Spleen (tissue), 7 donors: Measurements from ENCODE around the gene UCN2.

ENCODE experiments used
- CTCF ChIP-seq, 11 experiments: fragments of 200-600 bp in 7 of 11; fragments of 450-650 bp in 4 of 11; sonication (generic) in 4 of 11; IDR thresholded peaks in 8 of 11; conservative IDR thresholded peaks in 3 of 11; 1 replicate in 7 of 11; 2 replicates in 4 of 11; pipeline versions ENCODE4 v1.4.0 to v1.8.0; 2016 to 2021; ENCODE audit warnings: antibody characterized with exemption in 11 of 11, inconsistent platforms in 4 of 11, mild to moderate bottlenecking in 1 of 11
- POLR2A ChIP-seq, 3 donors: fragments of 450-650 bp; IDR thresholded peaks; one replicate each; pipeline ENCODE4 v1.5.1; 2017; ENCODE audit warnings: antibody characterized with exemption in 3 of 3, mild to moderate bottlenecking in 1 of 3
- donor health status: DM: no; HTN: no; CAD: no; lungs with moderate emphysema.
- donor health status: DM: no; HTN: no; CAD: no.
- donor health status: DM: no; HTN: no; CAD: no.

GRCh38 chr3:48595526-48596121, 32.0 kb upstream of the UCN2 start:
- TF ChIP-seq POLR2A (IDR thresholded peaks at IDR 0.05) (no peak), CTCF (IDR thresholded peaks at IDR 0.05 in 8 of 11, conservative IDR thresholded peaks at IDR 0.05 in 3 of 11) (no peak)
